ENCODE measurements around the gene TACSTD2.

DNA sequence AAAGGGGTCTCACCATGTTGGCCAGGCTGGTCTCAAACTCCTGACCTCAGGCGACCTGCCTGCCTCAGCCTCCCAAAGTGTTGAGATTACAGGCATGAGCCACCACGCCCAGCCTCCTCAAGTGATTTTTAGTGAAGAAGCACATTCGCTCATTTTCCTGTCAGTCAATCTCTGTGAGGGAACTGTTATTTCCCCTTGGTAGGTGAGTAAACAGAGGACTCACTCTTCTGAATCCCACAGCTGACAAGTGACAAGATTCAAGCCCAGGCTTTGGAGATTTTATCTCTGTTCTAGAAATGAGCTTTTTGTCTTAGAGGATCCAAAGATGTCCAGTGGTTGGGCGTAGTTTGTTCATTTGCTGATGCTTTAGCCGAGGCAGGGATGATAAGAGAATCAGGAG lies 43.9 kb upstream of the TACSTD2 start:
- TF ChIP-seq, protein P1, sequence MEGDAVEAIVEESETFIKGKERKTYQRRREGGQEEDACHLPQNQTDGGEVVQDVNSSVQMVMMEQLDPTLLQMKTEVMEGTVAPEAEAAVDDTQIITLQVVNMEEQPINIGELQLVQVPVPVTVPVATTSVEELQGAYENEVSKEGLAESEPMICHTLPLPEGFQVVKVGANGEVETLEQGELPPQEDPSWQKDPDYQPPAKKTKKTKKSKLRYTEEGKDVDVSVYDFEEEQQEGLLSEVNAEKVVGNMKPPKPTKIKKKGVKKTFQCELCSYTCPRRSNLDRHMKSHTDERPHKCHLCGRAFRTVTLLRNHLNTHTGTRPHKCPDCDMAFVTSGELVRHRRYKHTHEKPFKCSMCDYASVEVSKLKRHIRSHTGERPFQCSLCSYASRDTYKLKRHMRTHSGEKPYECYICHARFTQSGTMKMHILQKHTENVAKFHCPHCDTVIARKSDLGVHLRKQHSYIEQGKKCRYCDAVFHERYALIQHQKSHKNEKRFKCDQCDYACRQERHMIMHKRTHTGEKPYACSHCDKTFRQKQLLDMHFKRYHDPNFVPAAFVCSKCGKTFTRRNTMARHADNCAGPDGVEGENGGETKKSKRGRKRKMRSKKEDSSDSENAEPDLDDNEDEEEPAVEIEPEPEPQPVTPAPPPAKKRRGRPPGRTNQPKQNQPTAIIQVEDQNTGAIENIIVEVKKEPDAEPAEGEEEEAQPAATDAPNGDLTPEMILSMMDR (IDR thresholded peaks at IDR 0.05; ENCODE audit: poor library complexity, severe bottlenecking) = no peak
- TF ChIP-seq, protein P2, sequence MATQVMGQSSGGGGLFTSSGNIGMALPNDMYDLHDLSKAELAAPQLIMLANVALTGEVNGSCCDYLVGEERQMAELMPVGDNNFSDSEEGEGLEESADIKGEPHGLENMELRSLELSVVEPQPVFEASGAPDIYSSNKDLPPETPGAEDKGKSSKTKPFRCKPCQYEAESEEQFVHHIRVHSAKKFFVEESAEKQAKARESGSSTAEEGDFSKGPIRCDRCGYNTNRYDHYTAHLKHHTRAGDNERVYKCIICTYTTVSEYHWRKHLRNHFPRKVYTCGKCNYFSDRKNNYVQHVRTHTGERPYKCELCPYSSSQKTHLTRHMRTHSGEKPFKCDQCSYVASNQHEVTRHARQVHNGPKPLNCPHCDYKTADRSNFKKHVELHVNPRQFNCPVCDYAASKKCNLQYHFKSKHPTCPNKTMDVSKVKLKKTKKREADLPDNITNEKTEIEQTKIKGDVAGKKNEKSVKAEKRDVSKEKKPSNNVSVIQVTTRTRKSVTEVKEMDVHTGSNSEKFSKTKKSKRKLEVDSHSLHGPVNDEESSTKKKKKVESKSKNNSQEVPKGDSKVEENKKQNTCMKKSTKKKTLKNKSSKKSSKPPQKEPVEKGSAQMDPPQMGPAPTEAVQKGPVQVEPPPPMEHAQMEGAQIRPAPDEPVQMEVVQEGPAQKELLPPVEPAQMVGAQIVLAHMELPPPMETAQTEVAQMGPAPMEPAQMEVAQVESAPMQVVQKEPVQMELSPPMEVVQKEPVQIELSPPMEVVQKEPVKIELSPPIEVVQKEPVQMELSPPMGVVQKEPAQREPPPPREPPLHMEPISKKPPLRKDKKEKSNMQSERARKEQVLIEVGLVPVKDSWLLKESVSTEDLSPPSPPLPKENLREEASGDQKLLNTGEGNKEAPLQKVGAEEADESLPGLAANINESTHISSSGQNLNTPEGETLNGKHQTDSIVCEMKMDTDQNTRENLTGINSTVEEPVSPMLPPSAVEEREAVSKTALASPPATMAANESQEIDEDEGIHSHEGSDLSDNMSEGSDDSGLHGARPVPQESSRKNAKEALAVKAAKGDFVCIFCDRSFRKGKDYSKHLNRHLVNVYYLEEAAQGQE (IDR thresholded peaks at IDR 0.05; ENCODE audit: borderline replicate concordance) = no peak
- no peak for TF ChIP-seq SMC3 (conservative IDR thresholded peaks at IDR 0.05; ENCODE audit: poor library complexity)
- TF ChIP-seq EZH2 (IDR thresholded peaks at IDR 0.05; ENCODE audit: borderline replicate concordance, insufficient read depth, low read length, poor library complexity, severe bottlenecking) = no peak
